IMR-90 (cell line): ENCODE measurements around the gene SCN4A. TPM values are rescaled to one million over a fixed set of nuclear protein-coding genes. Genes with fewer than 3 reads are reported as not detected.

Experiments
- ATAC-seq: fragments of 200-7000 bp; cut with Tn5 transposase; 2 replicates; pipeline ENCODE4 v1.9.1; 2020; ENCODE audit warnings: low read depth, mild to moderate bottlenecking, moderate library complexity
- BruUV-seq: library from RNA; stranded (reverse); fragments of 400-500 nt; replicated peaks from 2 replicates; lab custom pipeline; 2021; lab: Mats Ljungman, UMichigan
- CTCF ChIA-PET: fragments of 300-600 bp; formaldehyde crosslinking; extraction: SDS; loops from one replicate; lab custom pipeline; 2021; ENCODE audit warnings: antibody characterized with exemption; lab: Yijun Ruan, JAX
- POLR2A ChIA-PET: fragments of 300-600 bp; sonication (Branson Sonifier 250); formaldehyde crosslinking; loops from one replicate; lab custom pipeline; 2022; ENCODE audit warnings: antibody characterized with exemption; ENCODE audit not compliant: unreplicated experiment; lab: Charles Lee
- DNase-seq: peaks from one replicate; pipeline ENCODE4 v3.0.0; 2013
- H2AFZ ChIP-seq: replicated peaks from 2 replicates; pipeline ENCODE3; 2013; ENCODE audit warnings: low read length, mild to moderate bottlenecking; ENCODE audit not compliant: poor library complexity
- H2AK5ac ChIP-seq: 2 replicates; pipeline ENCODE4 v1.6.1; 2013; ENCODE audit warnings: low read depth, low read length, inconsistent platforms
- H2AK9ac ChIP-seq: replicated peaks from 2 replicates; pipeline ENCODE3; 2013; ENCODE audit warnings: mild to moderate bottlenecking, low read depth, low read length, moderate library complexity; ENCODE audit not compliant: poor library complexity
- H2BK120ac ChIP-seq: 2 replicates; pipeline ENCODE4 v1.6.1; 2013; ENCODE audit warnings: low read depth, low read length, inconsistent platforms
- H2BK15ac ChIP-seq: 3 replicates; pipeline ENCODE4 v1.6.1; 2013; ENCODE audit warnings: low read depth, low read length, inconsistent platforms
- H2BK20ac ChIP-seq: 2 replicates; pipeline ENCODE4 v1.6.1; 2013; ENCODE audit warnings: low read depth, mild to moderate bottlenecking, inconsistent platforms, low read length, moderate library complexity
- H2BK5ac ChIP-seq: 2 replicates; pipeline ENCODE4 v1.6.1; 2013; ENCODE audit warnings: mild to moderate bottlenecking, low read depth, low read length, inconsistent platforms; ENCODE audit not compliant: poor library complexity, severe bottlenecking
- H3K14ac ChIP-seq: replicated peaks from 2 replicates; pipeline ENCODE4 v1.6.1; 2013; ENCODE audit warnings: low read depth, low read length, inconsistent platforms
- H3K18ac ChIP-seq: 2 replicates; pipeline ENCODE4 v1.6.1; 2013; ENCODE audit warnings: low read depth, low read length, control low read depth
- H3K23ac ChIP-seq: 2 replicates; pipeline ENCODE4 v1.6.1; 2013; ENCODE audit warnings: low read depth, low read length, inconsistent platforms
- H3K27ac ChIP-seq: 2 replicates; pipeline ENCODE4 v1.5.1; 2013; ENCODE audit warnings: mild to moderate bottlenecking, control low read depth, low read length; ENCODE audit not compliant: insufficient read depth
- H3K27me3 ChIP-seq: 2 replicates; pipeline ENCODE4 v1.6.1; 2013; ENCODE audit warnings: low read length; ENCODE audit not compliant: control insufficient read depth, insufficient read depth
- H3K36me3 ChIP-seq: 2 replicates; pipeline ENCODE4 v1.6.1; 2013; ENCODE audit warnings: low read length, mixed read lengths; ENCODE audit not compliant: control insufficient read depth, insufficient read depth
- H3K4ac ChIP-seq: 2 replicates; pipeline ENCODE4 v1.6.1; 2013; ENCODE audit warnings: low read depth, low read length, inconsistent platforms
- H3K4me1 ChIP-seq: 2 replicates; pipeline ENCODE4 v1.6.1; 2013; ENCODE audit warnings: low read length, mixed read lengths; ENCODE audit not compliant: control insufficient read depth, insufficient read depth
- H3K4me2 ChIP-seq: 2 replicates; pipeline ENCODE4 v1.6.1; 2013; ENCODE audit warnings: low read depth, mild to moderate bottlenecking, control low read depth, low read length, moderate library complexity
- H3K4me3 ChIP-seq: 2 replicates; pipeline ENCODE4 v1.5.1; 2013; ENCODE audit warnings: low read depth, mild to moderate bottlenecking, control low read depth, low read length, moderate library complexity; ENCODE audit not compliant: insufficient read depth
- H3K56ac ChIP-seq: 2 replicates; pipeline ENCODE4 v1.6.1; 2013; ENCODE audit warnings: low read length, inconsistent platforms; ENCODE audit not compliant: insufficient read depth; ENCODE audit errors: extremely low read depth
- H3K79me1 ChIP-seq, 2 experiments: 2 replicates each; pipeline ENCODE4 v1.6.1; 2013; ENCODE audit warnings: low read length in 2 of 2, inconsistent platforms in 1 of 2, low read depth in 1 of 2
- H3K9ac ChIP-seq: 2 replicates; pipeline ENCODE4 v1.6.1; 2013; ENCODE audit warnings: low read depth, low read length, control low read depth
- H3K9me1 ChIP-seq: 2 replicates; pipeline ENCODE4 v1.6.1; 2013; ENCODE audit warnings: low read length, inconsistent platforms; ENCODE audit not compliant: insufficient read depth
- H3K9me3 ChIP-seq: 2 replicates; pipeline ENCODE4 v1.6.1; 2013; ENCODE audit warnings: low read length; ENCODE audit not compliant: control insufficient read depth, insufficient read depth
- H4K20me1 ChIP-seq: 2 replicates; pipeline ENCODE4 v1.6.1; 2013; ENCODE audit warnings: low read length, inconsistent platforms; ENCODE audit not compliant: insufficient read depth
- H4K5ac ChIP-seq: 2 replicates; pipeline ENCODE4 v1.6.1; 2013; ENCODE audit warnings: mild to moderate bottlenecking, low read depth, low read length, control low read depth
- H4K8ac ChIP-seq, 2 experiments: 2 replicates each; pipeline ENCODE4 v1.6.1; 2013; ENCODE audit warnings: low read depth in 2 of 2, low read length in 2 of 2, control low read depth in 1 of 2, inconsistent platforms in 1 of 2
- H4K91ac ChIP-seq: 2 replicates; pipeline ENCODE4 v1.6.1; 2013; ENCODE audit warnings: low read depth, low read length, inconsistent platforms; ENCODE audit not compliant: insufficient read depth
- BHLHE40 ChIP-seq: fragments of 150-350 bp; IDR thresholded peaks from 2 replicates; pipeline ENCODE4 v1.6.1; 2016; ENCODE audit warnings: mild to moderate bottlenecking, low read depth, low read length
- CHD1 ChIP-seq: IDR thresholded peaks from 2 replicates; pipeline ENCODE4 v1.6.1; 2012; ENCODE audit warnings: low read depth, low read length, improper control_type of control experiment
- FOS ChIP-seq: fragments of 150-350 bp; IDR thresholded peaks from 2 replicates; pipeline ENCODE4 v1.6.1; 2016; ENCODE audit warnings: low read depth, low read length
- MAFK ChIP-seq: IDR thresholded peaks from 2 replicates; pipeline ENCODE4 v1.6.1; 2012; ENCODE audit warnings: low read depth, low read length, improper control_type of control experiment
- MAZ ChIP-seq: IDR thresholded peaks from 2 replicates; pipeline ENCODE4 v1.6.1; 2012; ENCODE audit warnings: low read depth, mild to moderate bottlenecking, low read length, improper control_type of control experiment, moderate library complexity, borderline replicate concordance
- MXI1 ChIP-seq: IDR thresholded peaks from 2 replicates; pipeline ENCODE4 v1.6.1; 2012; ENCODE audit warnings: low read depth, mild to moderate bottlenecking, low read length, moderate library complexity, borderline replicate concordance
- NFE2L2 ChIP-seq: fragments of 150-350 bp; IDR thresholded peaks from 2 replicates; pipeline ENCODE4 v1.6.1; 2016; ENCODE audit warnings: low read depth, mild to moderate bottlenecking, low read length
- POLR2A ChIP-seq: IDR thresholded peaks from 2 replicates; pipeline ENCODE4 v1.6.1; 2012; ENCODE audit warnings: mild to moderate bottlenecking, low read depth, low read length
- RAD21 ChIP-seq: IDR thresholded peaks from 2 replicates; pipeline ENCODE4 v1.6.1; 2012; ENCODE audit warnings: low read length, improper control_type of control experiment
- RCOR1 ChIP-seq: IDR thresholded peaks from 2 replicates; pipeline ENCODE4 v1.6.1; 2012; ENCODE audit warnings: mild to moderate bottlenecking, low read length, improper control_type of control experiment; ENCODE audit not compliant: insufficient replicate concordance
- RFX5 ChIP-seq: IDR thresholded peaks from 2 replicates; pipeline ENCODE4 v1.8.0; 2012; ENCODE audit warnings: low read depth, mild to moderate bottlenecking, low read length, moderate library complexity
- SMC3 ChIP-seq: fragments of 150-350 bp; IDR thresholded peaks from 2 replicates; pipeline ENCODE4 v1.6.1; 2016; ENCODE audit warnings: low read depth, mild to moderate bottlenecking, antibody characterized with exemption, low read length, moderate library complexity
- USF2 ChIP-seq: fragments of 150-350 bp; IDR thresholded peaks from 2 replicates; pipeline ENCODE4 v1.6.1; 2017; ENCODE audit warnings: mild to moderate bottlenecking, antibody characterized with exemption, low read length, low read depth
- WGBS, 2 experiments: methylation state at CpG; one replicate each; pipeline versions ENCODE4 v1.1.5 to v1.1.7; 2013; ENCODE audit warnings: missing lambda C conversion rate in 2 of 2; ENCODE audit not compliant: insufficient read length in 1 of 2; ENCODE audit errors: extremely low coverage in 2 of 2; 5-methylcytosine and 5-hydroxymethylcytosine counted together
- dilution Hi-C: fragments of 300-500 bp; cut with HindIII; formaldehyde crosslinking; loops from one replicate; pipeline ENCODE4 v1.14.3; 2018; ENCODE audit warnings: low sequenced_read_pairs; ENCODE audit not compliant: unreplicated experiment
- in situ Hi-C: fragments of 300-500 bp; cut with MboI; formaldehyde crosslinking; loops from 3 replicates; pipeline ENCODE4 v1.14.3; 2019; ENCODE audit warnings: low sequenced_read_pairs, inconsistent platforms, mixed read lengths
- intact Hi-C: fragments of 100-400 bp; cut with micrococcal nuclease; formaldehyde crosslinking; loops from 2 replicates; pipeline ENCODE4 v1.10.0; 2022
- polyA plus RNA-seq, 3 experiments: library from polyadenylated mRNA; depleted of rRNA; stranded (reverse); fragments of >200 nt; gene quantifications; 2 replicates each; pipeline ENCODE4 v1.2.3, GENCODE V29; 2012; ENCODE audit warnings: low replicate concordance in 1 of 3
- total RNA-seq: library from RNA; depleted of rRNA; stranded (reverse); fragments of >200 nt; gene quantifications from 2 replicates; pipeline ENCODE4 v1.2.3, GENCODE V29; 2012
- TF ChIP-seq, protein P1 (sequence below): fragments of 150-350 bp; IDR thresholded peaks from 2 replicates; pipeline ENCODE4 v1.6.1; 2016; ENCODE audit warnings: low read depth, mild to moderate bottlenecking, low read length, moderate library complexity, borderline replicate concordance

The SCN4A gene
- total and polyA plus RNA-seq, 2 of the 4 experiments (the other 2 are of a cell fraction) = not detected

DNA sequence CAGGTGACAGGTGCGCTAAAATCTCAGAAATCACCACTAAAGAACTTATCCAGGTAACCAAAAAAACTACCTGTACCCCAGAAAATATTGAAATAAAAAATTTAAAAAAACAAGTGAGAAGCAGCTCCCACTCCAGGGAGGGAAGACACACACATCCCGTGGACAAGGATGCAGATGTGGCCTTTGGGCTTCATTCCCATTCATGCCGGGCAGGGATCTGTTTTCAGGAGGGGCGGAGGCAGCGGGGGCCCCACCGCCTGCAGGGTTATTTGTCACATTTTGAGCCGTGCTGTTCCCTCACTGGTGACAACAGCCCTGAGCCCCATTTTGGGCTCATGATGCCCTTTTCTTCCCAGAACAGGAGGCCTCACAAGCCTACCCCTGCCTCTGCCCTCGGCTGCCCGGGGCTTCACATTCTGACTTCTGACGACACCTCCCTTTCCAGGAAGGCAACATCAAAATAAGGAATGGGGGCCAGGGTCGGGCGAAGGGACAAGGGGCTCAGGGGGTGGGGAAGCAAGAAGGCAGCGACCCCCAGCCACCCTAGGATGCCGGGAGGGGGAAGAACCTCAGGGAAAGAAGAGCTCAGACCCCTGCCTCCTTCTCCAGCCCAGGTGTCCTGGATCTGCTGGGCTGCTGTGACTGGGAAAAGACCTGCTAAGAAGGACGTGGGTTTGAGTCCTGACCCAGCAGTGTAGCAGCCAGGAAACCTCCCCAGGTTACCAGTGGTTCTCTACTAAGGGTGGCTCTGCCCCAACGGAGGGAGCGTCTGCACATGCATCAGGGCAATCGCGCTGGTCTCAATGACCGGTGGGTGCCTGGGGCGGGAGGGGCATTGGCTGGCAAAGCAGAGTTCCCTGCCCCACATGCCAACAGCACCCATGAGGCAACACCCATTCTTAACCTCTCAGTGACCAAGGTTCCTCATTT is 38.3 kb downstream of the SCN4A start:
- Histone ChIP-seq H2AK5ac (no peak overlapping the region), H3K14ac (no peak overlapping the region), H3K56ac (no peak overlapping the region), H4K8ac (no peak overlapping the region), H2BK20ac (no peak overlapping the region), H3K79me1 (no peaks in the 10 kb centered on the region), H3K23ac (no peak overlapping the region), H3K9ac (no peak overlapping the region), H2BK120ac (no peak overlapping the region), H3K4me1 (no peaks in the 10 kb centered on the region), H4K5ac (no peak overlapping the region), H3K27ac (no peak overlapping the region), H3K36me3 (no peaks in the 10 kb centered on the region), H2AFZ (no peak overlapping the region), H3K4me2 (no peak overlapping the region), H3K9me3 (no peaks in the 10 kb centered on the region), H4K91ac (no peak overlapping the region), H3K18ac (no peak overlapping the region), H3K27me3 (peaks cover 44% of the 10 kb centered on the region), H2AK9ac (no peak overlapping the region), H4K20me1 (no peaks in the 10 kb centered on the region), H2BK15ac (no peak overlapping the region), H2BK5ac (no peak overlapping the region), H3K4me3 (no peak overlapping the region), H3K4ac (no peak overlapping the region), H3K9me1 (no peaks in the 10 kb centered on the region)
- DNase-seq (no peak), ATAC-seq (no peak)
- intact Hi-C loops (no loop called here), in situ Hi-C loops (no loop called here), dilution Hi-C loops (no loop called here)
- POLR2A ChIA-PET = no interaction called here
- CTCF ChIA-PET = no interaction called here
- BruUV-seq = no TSS peak
- 39% methylated on average over 7 of the region's 21 CpGs; no CpG with 5 or more reads in 1 of the 2 experiments for WGBS, 2 experiments
- no peak for TF ChIP-seq POLR2A
- TF ChIP-seq, protein P1, sequence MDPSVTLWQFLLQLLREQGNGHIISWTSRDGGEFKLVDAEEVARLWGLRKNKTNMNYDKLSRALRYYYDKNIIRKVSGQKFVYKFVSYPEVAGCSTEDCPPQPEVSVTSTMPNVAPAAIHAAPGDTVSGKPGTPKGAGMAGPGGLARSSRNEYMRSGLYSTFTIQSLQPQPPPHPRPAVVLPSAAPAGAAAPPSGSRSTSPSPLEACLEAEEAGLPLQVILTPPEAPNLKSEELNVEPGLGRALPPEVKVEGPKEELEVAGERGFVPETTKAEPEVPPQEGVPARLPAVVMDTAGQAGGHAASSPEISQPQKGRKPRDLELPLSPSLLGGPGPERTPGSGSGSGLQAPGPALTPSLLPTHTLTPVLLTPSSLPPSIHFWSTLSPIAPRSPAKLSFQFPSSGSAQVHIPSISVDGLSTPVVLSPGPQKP = no peak
- no peak for TF ChIP-seq SMC3
- no peak for TF ChIP-seq RAD21
- no peak for TF ChIP-seq FOS
- no peak for TF ChIP-seq BHLHE40
- no peak for TF ChIP-seq RFX5
- TF ChIP-seq USF2 = no peak
- TF ChIP-seq MAZ = no peak
- TF ChIP-seq MAFK = no peak
- no peak for TF ChIP-seq CHD1
- no peak for TF ChIP-seq NFE2L2
- TF ChIP-seq MXI1 = no peak
- no peak for TF ChIP-seq RCOR1
